ENCODE data around the gene CALD1.

CALD1 gene

DNA sequence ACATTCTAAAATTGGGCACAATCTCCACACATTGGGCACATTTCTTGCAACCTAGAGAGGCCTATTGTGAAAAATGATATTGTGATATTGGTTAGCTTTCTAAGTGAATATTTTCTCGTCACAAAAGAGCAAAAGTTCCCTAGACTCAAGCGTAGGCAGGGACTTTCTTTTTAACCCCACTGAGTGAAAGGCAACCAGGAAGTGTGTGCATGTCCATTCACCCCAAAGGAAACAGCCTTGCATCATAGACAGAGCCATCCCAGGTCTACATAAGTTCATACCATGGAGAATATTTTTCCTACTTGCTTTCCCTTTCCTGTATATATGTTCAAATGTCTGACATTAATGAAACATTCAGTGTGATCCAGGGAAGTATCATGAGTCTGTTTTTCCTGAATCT is 122.6 kb downstream of the CALD1 start:
- no peak for DNase-seq

DNA sequence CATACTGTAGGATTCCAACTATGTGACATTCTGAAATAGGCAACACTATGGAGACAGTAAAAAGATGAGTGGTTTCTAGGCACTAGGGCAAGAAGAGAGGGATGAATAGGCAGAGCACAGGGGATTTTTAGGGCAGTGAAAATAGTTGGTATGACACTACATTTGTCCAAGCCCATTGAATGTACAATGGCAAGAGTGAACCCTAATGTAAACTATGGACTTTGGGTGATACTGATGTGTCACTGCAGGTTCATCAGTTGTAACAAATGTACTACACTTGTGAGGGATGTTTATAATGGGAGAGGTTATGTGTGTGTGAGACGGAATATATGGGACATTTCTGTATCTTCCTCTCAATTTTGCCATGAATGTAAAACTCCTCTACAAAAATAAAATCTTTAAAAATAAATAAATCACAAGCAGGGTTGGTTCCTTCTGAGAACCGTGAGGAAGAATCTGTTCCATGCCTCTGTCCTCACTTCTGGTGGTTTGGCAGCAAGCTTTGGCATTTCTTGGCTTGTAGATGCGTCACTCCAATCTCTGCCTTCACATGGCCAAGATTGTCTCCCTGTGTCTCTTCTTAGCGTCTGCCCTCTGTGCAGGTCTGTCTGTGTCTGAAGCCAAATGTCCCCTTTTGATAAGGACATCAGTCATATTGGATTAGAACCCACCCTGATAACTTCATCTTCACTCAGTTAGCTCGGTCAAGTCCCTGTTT is 123.8 kb downstream of the CALD1 start:
- no peak for DNase-seq

DNA sequence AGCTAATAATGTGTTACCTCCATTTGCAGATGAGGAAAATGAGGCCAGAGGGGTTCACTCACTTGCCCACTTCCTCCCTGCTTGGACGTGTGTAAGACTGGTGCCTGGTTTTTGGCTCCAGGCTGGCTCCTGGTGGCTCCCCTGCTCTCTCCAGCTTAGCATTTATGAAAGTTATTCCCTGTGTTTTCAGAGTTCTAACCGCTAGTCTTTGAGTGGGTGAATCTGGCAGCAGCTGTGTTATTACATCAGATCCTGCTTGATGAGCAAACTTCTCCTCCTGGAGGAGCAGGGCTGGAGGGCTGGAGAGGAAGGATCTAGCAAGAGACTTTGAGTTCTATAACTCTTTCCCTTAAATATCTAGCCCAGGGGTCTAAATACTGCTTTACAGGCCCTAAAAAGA is 125.9 kb downstream of the CALD1 start:
- DNase-seq = no peak

DNA sequence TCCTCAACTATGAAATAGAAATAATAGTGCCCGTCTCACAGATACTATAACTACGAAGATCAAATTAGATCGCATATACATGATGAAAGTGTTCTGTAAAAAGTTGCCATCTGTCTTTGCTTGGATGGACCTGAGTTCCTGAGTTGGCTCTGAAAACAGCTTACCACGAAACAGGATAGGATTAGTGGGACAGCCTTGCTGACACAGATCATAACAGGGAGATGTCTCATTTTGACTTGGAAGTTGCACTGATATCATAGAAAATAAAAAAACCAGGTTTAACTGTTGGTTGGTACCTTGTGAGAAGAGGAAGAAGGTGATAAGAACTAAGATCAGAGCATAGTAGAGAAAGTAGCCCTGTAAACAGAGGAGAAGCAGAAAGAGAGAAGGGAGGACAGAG is 127.6 kb downstream of the CALD1 start:
- no peak for DNase-seq

DNA sequence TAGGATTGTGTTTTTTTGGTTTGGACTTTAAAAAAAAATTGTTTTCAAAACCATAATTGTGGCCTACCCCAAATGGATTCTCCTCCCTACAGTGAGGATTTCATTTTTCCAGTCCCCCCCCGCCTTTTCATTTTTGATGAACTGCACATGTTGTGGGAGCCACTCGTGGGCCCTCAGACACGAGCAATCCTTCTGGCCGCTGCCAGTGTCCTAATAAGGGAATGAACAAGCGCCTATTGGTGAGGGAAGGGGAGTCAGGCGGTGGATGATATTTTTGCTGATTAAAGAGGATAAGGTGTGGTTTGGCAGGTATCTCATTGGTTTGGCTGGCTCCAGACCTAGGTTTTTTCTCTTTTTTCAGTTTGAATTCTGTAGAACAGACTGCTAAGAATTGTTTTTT is 128.2 kb downstream of the CALD1 start:
- no peak for DNase-seq

DNA sequence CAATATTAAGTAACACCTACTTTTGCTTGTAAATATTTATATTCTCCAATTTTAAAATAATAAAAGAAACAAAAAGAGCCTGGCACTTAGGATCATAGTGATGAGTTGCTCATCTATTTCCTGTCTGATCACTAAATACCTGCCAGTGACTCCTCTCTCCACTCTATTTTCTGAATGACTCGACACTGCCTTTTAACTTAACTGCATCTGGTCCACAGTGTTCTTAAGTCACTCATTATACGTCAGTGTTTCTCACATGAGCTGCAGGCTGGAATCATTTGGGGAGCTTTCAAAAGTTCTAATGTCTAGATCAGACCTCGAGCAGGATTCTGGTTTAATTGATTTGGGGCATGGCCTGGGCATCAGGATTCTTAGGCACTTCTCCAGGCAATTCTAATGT is 128.9 kb downstream of the CALD1 start:
- DNase-seq = no peak

DNA sequence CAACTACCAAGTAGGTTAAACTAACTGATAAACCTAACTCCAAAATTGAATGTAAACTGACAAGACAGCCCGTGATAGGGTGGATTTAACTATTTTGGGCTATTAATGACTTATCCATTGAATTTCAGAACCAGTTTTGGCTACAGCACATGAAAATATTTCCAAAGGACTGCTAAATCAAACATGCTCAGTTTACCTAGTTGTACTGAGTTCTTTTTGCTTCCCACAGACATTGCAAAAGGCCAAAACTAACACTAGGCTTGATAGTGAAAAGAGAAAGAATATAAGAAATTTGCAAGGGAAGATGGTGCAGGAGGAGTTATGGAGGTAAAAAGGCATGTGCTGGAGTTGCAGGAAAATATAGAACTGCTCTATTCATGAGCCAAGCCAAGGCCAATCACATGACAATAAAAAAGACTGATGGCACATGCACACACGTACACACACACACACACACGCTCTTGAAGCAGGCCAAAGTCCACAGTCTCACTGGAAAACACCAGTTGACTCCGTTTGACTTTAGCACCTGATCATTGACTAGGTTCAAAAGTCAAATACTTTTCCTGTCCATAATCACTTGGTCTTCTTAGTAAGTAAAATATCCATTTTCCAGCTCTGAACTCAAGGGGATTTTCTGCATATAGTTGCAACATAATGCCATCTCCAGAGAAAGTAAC is 130.9 kb downstream of the CALD1 start:
- no peak for DNase-seq

DNA sequence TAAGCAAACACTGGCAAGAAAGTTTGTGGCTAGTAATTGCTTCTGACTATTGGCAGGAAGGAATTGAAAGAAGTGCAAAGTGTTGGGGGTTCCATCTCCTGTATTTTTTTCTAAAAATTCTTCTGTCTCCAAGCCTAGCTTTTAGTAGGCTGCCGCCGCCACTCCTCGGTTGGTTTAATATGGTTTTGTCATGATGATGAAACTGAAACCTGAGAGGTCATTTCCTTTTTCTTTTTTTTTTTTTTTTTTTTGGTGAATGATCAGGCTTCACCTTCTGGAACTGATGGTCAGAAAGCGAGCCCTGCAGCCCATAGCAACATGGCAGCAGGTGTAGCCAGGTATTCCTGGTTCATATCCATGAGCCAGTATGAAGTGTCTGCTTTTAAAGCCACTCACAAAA is 131.5 kb downstream of the CALD1 start:
- DNase-seq = no peak

DNA sequence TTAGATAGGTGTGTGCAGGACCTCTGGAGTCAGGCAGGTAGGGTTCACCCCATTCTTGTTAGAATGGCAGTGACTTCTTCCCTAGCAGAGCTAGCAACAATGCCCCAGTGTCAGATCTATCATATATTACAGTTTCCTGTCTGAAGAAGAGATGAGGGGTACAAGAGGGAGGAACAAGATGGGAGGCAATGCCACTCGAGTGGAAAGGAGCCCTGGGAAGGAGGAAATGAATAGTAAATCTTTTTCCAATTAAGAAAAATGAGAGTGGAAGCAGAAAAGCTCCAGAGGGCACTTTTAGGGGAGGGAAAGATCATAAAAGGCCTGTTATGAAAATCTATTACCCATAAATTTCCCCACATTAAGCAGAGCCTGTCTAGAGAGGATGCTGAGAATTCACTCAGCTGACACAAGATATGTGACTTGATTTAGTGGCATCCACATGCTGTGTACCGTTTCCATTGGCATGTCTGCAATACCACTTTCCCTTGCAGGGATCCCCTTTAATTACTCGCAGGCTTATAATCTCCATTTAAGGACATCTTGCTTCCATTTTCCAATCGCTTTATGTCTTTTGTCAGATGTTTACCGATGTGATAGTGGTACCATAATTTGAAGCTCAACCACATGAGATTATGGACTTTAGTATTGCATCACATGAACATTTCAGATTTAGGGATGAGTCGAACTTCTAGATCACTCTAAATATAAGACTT is 136.9 kb downstream of the CALD1 start:
- no peak for DNase-seq

DNA sequence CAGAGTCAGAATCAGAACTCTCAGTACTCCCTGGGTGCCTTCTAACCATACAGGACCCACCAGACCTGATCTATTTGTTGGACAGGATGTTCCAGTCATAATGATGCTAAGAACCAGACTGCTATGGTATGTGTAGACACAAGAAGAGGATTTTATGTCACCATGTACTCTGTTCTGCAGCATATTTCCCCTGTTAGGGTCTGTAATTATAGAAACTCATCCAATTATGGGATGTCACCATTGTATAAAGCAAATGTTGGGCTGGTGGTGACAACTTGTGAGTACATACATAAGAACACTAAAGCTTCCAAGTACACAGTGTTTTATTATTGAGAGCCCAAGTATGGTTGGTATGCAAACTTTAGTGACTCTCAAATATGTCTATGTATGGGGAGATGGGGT is 139.8 kb downstream of the CALD1 start:
- no peak for DNase-seq

DNA sequence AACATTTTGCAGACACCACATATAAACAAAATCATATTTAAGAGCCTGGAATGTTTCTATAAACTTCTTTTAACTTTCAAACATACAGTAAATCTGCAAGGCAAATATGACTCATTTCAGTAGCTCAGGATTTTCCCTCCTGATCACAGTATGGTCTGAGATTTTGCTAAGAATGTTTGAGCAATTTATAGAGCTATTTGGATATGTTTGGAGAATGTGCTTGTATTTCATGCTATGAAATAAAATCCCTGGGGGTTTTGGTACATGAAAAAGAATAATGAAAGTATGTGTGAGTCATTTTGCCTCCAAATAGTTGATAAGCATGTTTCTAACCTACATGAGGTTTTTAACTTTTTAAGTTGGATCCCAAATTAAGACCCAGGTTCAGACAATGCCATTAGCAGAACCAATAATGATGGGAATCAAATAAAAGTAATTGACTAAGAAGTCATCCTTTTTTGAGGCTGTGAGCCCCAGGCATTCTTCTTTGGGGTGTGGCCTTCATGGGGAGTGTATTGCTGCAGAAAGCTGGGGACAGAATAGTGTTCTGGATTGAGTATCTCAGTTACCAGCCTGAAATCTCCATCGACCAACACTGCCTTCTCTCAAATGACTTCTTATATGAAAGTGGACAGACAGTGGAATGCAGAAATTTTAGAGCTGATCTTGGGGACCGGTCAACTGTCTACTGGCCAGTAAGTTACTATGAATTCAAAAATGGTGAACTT is 140.8 kb downstream of the CALD1 start:
- no peak for DNase-seq

DNA sequence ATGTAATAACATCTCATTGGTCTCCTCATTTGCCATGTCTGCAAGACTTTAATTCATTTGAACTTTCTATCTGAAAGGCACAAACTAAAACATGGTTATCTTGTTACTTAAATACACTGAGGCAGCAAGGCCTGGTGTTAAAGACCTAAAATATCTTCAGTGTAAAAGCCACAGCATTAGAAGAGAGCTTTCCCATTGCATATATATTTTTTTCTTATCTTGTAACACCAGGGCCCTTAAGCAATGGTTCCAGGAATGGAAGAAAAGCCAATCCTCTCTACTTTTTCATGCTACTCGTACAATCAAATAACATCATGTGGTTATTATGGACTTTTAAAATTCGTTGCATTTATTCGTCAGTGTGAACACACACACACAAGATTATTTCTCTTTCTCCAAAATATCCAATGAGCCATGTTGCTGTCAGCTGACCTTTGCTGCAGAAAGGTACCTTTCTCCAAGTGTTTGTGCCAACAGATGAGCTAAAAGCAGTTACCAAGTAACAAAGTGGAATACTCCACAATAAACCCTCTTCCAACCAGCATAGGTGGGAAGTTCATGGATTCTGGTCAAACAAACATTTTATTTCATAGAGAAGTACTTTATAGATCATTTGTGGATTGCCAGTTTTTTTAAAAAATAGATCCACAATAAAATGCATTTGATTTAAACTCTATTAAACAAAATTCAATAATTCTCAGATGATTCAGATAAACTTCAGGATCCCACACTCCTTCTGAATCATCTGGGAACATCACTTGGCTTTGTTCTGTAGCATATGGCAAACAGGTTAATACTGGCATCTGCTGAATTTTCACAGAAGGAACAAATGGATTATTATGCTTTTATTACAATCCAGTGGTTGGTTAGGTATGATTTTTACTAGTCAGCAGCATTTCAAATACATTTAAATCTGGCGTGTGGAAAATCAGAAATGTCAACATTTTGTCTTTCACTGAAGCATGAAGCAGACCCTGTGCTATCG is 143.6 kb downstream of the CALD1 start:
- DNase-seq = no peak

DNA sequence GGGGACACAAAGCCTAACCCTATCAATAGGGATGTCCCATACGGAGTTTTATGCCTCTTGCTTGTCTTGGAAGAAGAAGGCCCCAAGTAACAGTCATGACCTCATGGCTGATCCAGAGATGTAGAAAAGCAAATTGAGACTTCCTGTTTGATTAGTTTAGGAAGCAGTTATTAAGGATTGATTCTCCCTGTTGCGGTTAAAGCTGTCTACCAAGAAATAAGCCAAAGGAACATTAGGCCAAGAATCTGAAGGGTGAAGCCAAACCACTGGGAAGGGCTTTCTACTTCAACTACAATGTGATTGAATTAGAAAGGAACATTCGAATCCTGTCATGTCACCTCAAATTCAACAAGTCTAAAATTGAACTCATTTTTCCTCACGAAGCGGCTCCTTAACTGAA is 146.3 kb downstream of the CALD1 start:
- DNase-seq = no peak

DNA sequence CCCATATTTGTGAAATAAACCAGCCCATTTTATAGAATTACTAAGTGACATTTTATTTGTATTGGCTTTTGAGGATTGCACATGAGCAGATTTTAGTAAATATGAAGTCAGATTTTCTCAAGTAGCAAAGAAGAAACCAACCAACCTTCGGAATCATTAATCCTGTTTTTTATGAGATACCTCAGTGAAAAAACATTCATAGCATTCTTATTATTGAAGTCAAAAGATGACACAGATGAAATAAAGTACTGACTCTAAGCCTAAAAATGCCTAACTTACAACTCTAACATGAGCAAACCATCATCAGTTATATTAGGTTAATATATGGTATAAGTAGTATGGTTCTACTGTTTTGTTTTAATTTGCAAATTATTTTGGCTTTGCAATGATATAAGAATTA is 147.0 kb downstream of the CALD1 start:
- DNase-seq = no peak

DNA sequence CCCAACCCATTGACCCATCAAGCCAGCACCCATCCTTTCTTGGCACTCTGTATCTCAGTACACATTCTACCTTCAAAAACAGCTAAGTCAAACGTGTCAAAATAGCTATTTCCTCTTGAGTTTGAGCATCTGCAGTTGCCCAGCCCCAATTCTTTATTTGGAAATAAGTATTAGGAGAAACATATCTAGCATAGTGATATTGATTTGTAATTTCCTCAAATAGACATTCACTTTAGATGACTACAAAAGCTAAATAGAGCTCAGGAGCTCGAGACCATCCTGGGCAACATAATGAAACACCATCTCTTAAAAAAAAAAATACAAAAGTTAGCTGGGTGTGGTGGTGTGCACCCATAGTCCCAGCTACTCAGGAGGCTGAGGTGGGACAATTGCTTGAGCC is 147.6 kb downstream of the CALD1 start:
- no peak for DNase-seq

DNA sequence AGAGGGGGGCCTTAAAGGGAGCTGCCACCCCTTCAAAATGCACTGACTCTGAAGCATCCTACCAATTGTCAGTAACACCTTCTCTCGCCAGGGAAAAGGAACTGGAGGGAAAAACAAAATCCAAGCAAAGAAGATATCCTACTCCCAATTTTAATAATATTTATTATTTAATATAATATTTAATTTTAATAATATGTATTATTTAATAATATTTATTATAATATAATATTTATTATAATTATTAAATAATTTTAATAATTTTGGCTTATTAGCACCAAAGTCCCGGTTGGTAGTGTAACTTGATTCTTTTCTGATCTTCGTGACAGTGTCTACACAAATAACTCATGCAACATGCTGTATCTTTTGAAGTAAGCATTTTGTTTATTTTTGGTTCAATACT is 148.3 kb downstream of the CALD1 start:
- no peak for DNase-seq

DNA sequence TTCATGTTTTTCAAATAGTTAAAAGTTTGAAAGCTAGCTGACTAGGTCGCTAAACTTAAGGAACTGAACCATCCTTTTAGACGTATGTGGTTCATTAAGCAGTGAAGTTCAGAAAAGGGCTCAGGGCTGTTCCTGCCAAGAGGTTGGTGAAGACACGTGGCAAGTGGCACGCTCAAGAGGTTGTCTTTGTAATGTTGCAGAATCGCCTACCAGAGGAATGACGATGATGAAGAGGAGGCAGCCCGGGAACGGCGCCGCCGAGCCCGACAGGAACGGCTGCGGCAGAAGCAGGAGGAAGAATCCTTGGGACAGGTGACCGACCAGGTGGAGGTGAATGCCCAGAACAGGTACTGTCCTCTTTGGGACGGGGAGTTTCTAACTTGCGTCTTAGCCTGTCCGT is 149.1 kb downstream of the CALD1 start:
- DNase-seq = no peak

DNA sequence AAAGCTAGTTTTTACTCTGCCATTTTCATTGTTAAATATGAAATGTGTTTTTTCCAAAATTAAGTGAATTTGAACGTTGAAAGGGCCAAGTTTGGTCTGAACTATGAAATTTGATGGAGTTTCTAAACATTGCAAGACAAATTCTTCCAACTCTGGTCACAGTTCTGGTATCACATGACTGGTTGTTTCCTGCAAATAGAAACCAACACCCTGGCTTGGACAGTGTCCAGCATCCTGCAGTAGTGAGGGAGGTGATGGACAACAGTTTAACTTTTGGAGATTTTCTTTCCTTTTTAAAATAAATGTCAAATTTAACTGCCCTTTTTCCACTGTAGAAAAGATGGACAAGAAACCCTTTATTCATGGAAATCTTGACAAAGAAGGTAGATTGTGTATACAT is 152.1 kb downstream of the CALD1 start:
- no peak for DNase-seq

DNA sequence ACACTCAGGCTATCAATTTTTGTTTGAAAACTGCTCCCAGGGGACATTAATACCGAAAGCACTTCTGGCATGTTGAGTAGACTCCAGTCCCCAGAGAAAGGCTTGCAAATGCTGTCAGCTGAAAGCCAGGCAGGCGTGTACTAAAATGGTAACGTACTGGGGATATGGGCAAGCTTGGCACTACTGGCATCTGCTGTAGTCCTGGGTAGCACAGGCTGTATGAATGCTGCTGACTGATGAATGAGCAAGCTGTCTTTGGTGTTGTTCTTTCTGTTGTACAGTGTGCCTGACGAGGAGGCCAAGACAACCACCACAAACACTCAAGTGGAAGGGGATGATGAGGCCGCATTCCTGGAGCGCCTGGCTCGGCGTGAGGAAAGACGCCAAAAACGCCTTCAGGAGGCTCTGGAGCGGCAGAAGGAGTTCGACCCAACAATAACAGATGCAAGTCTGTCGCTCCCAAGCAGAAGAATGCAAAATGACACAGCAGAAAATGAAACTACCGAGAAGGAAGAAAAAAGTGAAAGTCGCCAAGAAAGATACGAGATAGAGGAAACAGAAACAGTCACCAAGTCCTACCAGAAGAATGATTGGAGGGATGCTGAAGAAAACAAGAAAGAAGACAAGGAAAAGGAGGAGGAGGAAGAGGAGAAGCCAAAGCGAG is 153.4 kb downstream of the CALD1 start:
- DNase-seq = no peak

DNA sequence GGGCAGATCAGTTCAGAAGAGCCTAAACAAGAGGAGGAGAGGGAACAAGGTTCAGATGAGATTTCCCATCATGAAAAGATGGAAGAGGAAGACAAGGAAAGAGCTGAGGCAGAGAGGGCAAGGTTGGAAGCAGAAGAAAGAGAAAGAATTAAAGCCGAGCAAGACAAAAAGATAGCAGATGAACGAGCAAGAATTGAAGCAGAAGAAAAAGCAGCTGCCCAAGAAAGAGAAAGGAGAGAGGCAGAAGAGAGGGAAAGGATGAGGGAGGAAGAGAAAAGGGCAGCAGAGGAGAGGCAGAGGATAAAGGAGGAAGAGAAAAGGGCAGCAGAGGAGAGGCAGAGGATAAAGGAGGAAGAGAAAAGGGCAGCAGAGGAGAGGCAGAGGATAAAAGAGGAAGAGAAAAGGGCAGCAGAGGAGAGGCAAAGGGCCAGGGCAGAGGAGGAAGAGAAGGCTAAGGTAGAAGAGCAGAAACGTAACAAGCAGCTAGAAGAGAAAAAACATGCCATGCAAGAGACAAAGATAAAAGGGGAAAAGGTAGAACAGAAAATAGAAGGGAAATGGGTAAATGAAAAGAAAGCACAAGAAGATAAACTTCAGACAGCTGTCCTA is 154.1 kb downstream of the CALD1 start:
- DNase-seq = no peak

DNA sequence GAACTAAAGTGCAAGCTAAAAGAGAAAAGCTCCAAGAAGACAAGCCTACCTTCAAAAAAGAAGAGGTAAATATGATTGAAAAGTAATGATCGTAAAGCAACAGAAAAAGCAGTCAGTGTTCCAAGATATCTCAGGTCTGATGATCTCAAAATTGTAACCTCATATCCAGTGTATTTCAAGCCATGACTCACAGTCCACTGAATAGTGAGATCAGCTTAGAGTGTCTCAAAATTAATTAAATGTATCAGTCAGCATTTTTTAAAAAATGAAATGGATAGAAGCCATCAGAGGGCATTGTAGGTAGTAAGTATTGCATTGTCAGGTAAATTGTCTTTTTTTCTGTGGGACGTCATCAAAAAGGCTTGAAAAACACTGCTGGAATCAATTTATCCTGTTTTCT is 156.3 kb downstream of the CALD1 start:
- no peak for DNase-seq

Measured in activated T-cell treated with anti-CD3 and anti-CD28 coated beads for 4 hours (primary cell).